Activated gamma-delta T cell treated with anti-CD3 and anti-CD28 coated beads, Interleukin-2, amount 50 U/mL, for 16 hours (primary cell): ENCODE measurements around the gene THSD4.
"Not testable (repeated sequence)": the region's sequence is repeated elsewhere in the genome, so short reads cannot be mapped to it uniquely, and the experiment has no call there.

ENCODE experiments used
- DNase-seq: peaks from one replicate; pipeline ENCODE4 v3.0.0-alpha.2; 2020; ENCODE audit warnings: low read depth

Gene THSD4

GRCh38 chr15:71121442-71121841 is 6.2 kb downstream of the THSD4 start:
- DNase-seq: no peak

- no peak for DNase-seq
These were observed 9.9 kb downstream of the THSD4 start for GRCh38 chr15:71124937-71125790.

- DNase-seq: no peak
These were observed 10.7 kb downstream of the THSD4 start for GRCh38 chr15:71125831-71126450.

- DNase-seq: no peak
These were observed 11.8 kb downstream of the THSD4 start for GRCh38 chr15:71127083-71127482.

- DNase-seq: not testable (repeated sequence)
These were observed 12.9 kb downstream of the THSD4 start for GRCh38 chr15:71128159-71128558.

GRCh38 chr15:71128939-71129562 is 13.8 kb downstream of the THSD4 start:
- DNase-seq: no peak

- DNase-seq: no peak
These were observed 14.4 kb downstream of the THSD4 start for GRCh38 chr15:71129669-71130068.

- no peak for DNase-seq
These were observed 16.5 kb downstream of the THSD4 start for GRCh38 chr15:71131601-71132362.

GRCh38 chr15:71133747-71134472 is 18.6 kb downstream of the THSD4 start:
- no peak for DNase-seq

GRCh38 chr15:71136159-71136783 is 21.0 kb downstream of the THSD4 start:
- no peak for DNase-seq

- no peak for DNase-seq
These were observed 21.7 kb downstream of the THSD4 start for GRCh38 chr15:71136793-71137518.

GRCh38 chr15:71138473-71138872 is 23.2 kb downstream of the THSD4 start:
- DNase-seq: no peak

GRCh38 chr15:71139241-71139640 is 24.0 kb downstream of the THSD4 start:
- no peak for DNase-seq

GRCh38 chr15:71141572-71141971 is 26.3 kb downstream of the THSD4 start:
- no peak for DNase-seq

- no peak for DNase-seq
These were observed 27.5 kb downstream of the THSD4 start for GRCh38 chr15:71142780-71143179.

GRCh38 chr15:71143373-71144310 is 28.4 kb downstream of the THSD4 start:
- DNase-seq: no peak

- no peak for DNase-seq
These were observed 30.4 kb downstream of the THSD4 start for GRCh38 chr15:71145648-71146047.

- no peak for DNase-seq
These were observed 31.3 kb downstream of the THSD4 start for GRCh38 chr15:71146580-71146982.

GRCh38 chr15:71148048-71148447 is 32.8 kb downstream of the THSD4 start:
- no peak for DNase-seq
